GM12873 (cell line): ENCODE measurements around the gene LGALS7B.

Experiments
- CTCF ChIP-seq: IDR thresholded peaks from 2 replicates; pipeline ENCODE4 v1.5.1; 2012; ENCODE audit warnings: low read depth, mild to moderate bottlenecking, moderate library complexity, low read length, control low read depth; ENCODE audit not compliant: insufficient read depth; ENCODE audit errors: missing control alignments

Gene LGALS7B

GRCh38 chr19:38743394-38744297, 45.4 kb upstream of the LGALS7B start:
- no peak for TF ChIP-seq CTCF

- TF ChIP-seq CTCF = no peak
These were observed 44.7 kb upstream of the LGALS7B start, which contains the start of gene CAPN12 for GRCh38 chr19:38744298-38744681. Gene CAPN12, minus strand, starts transcription at chr19:38744474. Its CDS starts 309 bp downstream, at chr19:38744165.

GRCh38 chr19:38744874-38745273, 44.1 kb upstream of the LGALS7B start:
- no peak for TF ChIP-seq CTCF

DNA sequence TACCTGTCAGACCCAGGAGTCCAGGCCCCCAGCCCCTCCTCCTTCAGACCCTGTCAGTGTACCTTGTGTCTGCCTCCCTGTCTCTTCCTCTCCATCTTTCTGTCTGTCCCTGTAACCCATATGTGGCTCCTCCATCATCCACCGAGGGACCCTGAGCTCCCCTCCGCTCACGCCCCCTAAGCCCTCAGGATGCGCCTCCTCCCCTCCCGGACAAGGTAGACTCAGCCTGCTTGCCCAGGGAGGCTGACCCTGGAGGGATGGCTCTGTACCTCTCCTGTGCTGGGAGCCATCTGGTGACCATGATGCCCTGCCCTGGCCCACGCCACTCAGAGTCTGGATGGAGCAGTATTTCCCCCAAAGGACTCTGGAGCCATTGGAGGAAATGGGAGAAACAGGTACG, 43.7 kb upstream of the LGALS7B start:
- no peak for TF ChIP-seq CTCF

DNA sequence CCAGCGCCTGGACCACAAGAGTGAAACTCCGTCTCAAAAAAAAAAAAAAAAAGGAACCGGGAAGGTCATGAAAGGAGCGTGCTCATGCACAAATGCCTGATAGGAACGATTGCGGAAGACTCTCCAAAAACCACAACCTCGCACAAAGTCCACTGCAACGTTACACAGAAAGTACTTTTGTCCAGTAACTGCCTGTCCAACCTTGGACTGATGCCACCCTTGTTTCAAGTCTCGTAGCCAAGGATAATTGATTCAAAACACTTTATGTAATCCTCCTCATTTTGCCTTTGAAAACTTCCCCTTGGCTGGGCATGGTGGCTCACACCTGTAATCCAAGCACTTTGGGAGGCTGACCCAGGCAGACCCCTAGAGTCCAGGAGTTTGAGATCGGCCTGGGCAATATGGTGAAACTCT, 29.4 kb upstream of the LGALS7B start:
- no peak for TF ChIP-seq CTCF

DNA sequence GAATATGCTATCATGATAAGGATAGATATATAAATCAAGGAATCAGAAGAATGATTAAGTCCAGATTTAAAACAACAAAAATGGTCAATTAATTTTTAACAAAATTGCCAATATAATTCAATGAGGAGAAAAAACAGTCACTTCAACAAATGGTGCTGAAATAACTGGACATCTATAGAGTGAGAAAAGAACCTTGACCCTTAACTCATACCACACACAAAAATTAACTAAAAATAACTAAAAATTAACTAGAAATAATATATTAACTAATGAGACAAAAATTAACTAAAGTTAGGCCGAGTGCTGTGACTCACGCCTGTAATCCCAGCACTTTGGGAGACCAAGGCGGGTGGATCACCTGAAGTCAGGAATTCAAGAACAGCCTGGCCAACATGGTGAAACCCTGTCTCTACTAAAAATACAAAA, 25.2 kb upstream of the LGALS7B start:
- TF ChIP-seq CTCF = no peak

DNA sequence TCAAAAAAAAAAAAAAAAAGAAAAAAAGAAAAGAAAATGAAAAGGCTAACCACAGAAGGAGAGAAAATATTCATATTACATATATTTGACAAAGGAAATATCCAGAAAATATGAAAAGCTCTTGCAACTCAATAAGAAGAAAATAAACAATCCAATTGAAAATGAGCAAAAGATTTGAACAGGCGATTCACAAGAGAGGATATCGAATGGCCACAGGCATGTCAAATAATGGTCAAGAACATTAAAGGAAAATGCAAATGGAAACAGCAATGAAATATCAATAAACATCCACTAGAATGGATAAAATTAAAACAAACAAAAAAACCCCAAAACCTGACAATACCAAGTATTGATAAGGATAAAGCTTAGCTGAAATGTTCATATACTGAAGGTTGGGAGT, 23.8 kb upstream of the LGALS7B start:
- no peak for TF ChIP-seq CTCF
